Activated CD8-positive, alpha-beta T cell treated with anti-CD3 and anti-CD28 coated beads for 36 hours (primary cell): ENCODE measurements around the gene MLC1. TPM values are rescaled to one million over a fixed set of nuclear protein-coding genes. Genes with fewer than 3 reads are reported as not detected.
A peak's percentile ranks its signal among the peaks of the same experiment; 100 is the strongest.

ENCODE experiments used
- ATAC-seq: fragments of 200-7000 bp; cut with Tn5 transposase; one replicate; pipeline ENCODE4 v1.10.0; 2021; ENCODE audit warnings: mild to moderate bottlenecking, moderate library complexity
- CTCF ChIA-PET: fragments of 350-600 bp; sonication (Branson Sonifier 250); formaldehyde crosslinking; loops from one replicate; lab custom pipeline; 2021; ENCODE audit warnings: antibody characterized with exemption; lab: Charles Lee
- POLR2A ChIA-PET: fragments of 350-600 bp; sonication (Branson Sonifier 250); formaldehyde crosslinking; loops from one replicate; lab custom pipeline; 2021; ENCODE audit warnings: antibody characterized with exemption; lab: Charles Lee
- DNase-seq: peaks from one replicate; pipeline ENCODE4 v3.0.0-alpha.2; 2020
- H3K27ac Mint-ChIP-seq: one replicate; pipeline ENCODE4 v1.8.0; 2021; ENCODE audit warnings: mild to moderate bottlenecking, mixed read lengths
- H3K27me3 Mint-ChIP-seq: one replicate; pipeline ENCODE4 v1.8.0; 2021; ENCODE audit warnings: mixed read lengths
- H3K36me3 Mint-ChIP-seq: one replicate; pipeline ENCODE4 v1.8.0; 2021; ENCODE audit warnings: low read depth, mixed read lengths
- H3K4me1 Mint-ChIP-seq: one replicate; pipeline ENCODE4 v1.8.0; 2021; ENCODE audit warnings: low read depth, mixed read lengths
- H3K4me3 Mint-ChIP-seq: one replicate; pipeline ENCODE4 v1.8.0; 2021; ENCODE audit warnings: mild to moderate bottlenecking, moderate library complexity, mixed read lengths
- H3K9me3 Mint-ChIP-seq: one replicate; pipeline ENCODE4 v1.8.0; 2021; ENCODE audit warnings: mixed read lengths
- CTCF ChIP-seq: fragments of 200-600 bp; IDR thresholded peaks from one replicate; pipeline ENCODE4 v1.8.0; 2022; ENCODE audit warnings: antibody characterized with exemption, mild to moderate bottlenecking
- intact Hi-C: fragments of 100-400 bp; cut with micrococcal nuclease; formaldehyde crosslinking; loops from one replicate; pipeline ENCODE4 v1.10.0; 2022
- total RNA-seq, 2 experiments: library from RNA; stranded (reverse); gene quantifications; one replicate each; pipeline ENCODE4 v1.2.3, GENCODE V29; 2021

MLC1 gene
- total RNA-seq, 2 experiments from 2014 or later, result 1.3 to 1.5 TPM

- intact Hi-C loops, result no loop called here
- DNase-seq (no peak), ATAC-seq (no peak)
- Mint-ChIP-seq H3K4me1 (peaks cover 12% of the 10 kb centered on the region), H3K27me3 (no peaks in the 10 kb centered on the region), H3K9me3 (peaks cover 3% of the 10 kb centered on the region), H3K36me3 (no peaks in the 10 kb centered on the region), H3K4me3 (no peak overlapping the region), H3K27ac (no peak overlapping the region)
- CTCF ChIA-PET, result no interaction called here
- no peak for TF ChIP-seq CTCF
- POLR2A ChIA-PET, result no interaction called here
Observed at GRCh38 chr22:50022171-50022819, 62.9 kb downstream of the MLC1 start.

- Mint-ChIP-seq H3K9me3 (peaks cover 3% of the 10 kb centered on the region), H3K27ac (no peak overlapping the region), H3K36me3 (no peaks in the 10 kb centered on the region), H3K27me3 (no peaks in the 10 kb centered on the region), H3K4me1 (peaks cover 11% of the 10 kb centered on the region), H3K4me3 (no peak overlapping the region)
- DNase-seq (no peak), ATAC-seq (no peak)
- intact Hi-C loops, result no loop called here
- no peak for TF ChIP-seq CTCF
- CTCF ChIA-PET, result no interaction called here
- POLR2A ChIA-PET, result no interaction called here
Observed at GRCh38 chr22:50020606-50021005, 64.6 kb downstream of the MLC1 start.

- no peaks in the 10 kb centered on the region for H3K36me3 Mint-ChIP-seq
- peak; percentile 48 for DNase-seq
- CTCF ChIA-PET, result interaction anchor here (0.8 to 4.4 kb wide), 6 partner anchors 11 to 88 kb away, joined by 3 to 27 read pairs (median 8); no protein-coding TSS in a partner anchor
- peaks cover 7% of the 10 kb centered on the region for H3K4me1 Mint-ChIP-seq
- H3K27me3 Mint-ChIP-seq, result no peaks in the 10 kb centered on the region
- H3K4me3 Mint-ChIP-seq, result peak overlapping the region; percentile 68
- POLR2A ChIA-PET, result interaction anchor here (0.8 to 2.5 kb wide), 5 partner anchors 9 to 85 kb away, joined by 3 to 14 read pairs (median 3); no protein-coding TSS in a partner anchor
- no peak for TF ChIP-seq CTCF
- intact Hi-C loops, result loop anchor here (5.0 kb wide), 2 partner anchors 47 to 87 kb away; no protein-coding TSS in a partner anchor
- H3K9me3 Mint-ChIP-seq, result peaks cover 3% of the 10 kb centered on the region
- peak overlapping the region; percentile 97 for H3K27ac Mint-ChIP-seq
- ATAC-seq, result peak; percentile 25
Observed at GRCh38 chr22:50019316-50019715, 65.9 kb downstream of the MLC1 start.

- H3K4me3 Mint-ChIP-seq, result peak overlapping the region; percentile 68
- ChIA-PET POLR2A (interaction anchor here (0.7 to 2.5 kb wide), 13 partner anchors 9 to 1433 kb away, joined by 3 to 14 read pairs (median 3); no protein-coding TSS in a partner anchor), CTCF (interaction anchor here (0.5 to 4.4 kb wide), 7 partner anchors 11 to 170 kb away, joined by 3 to 27 read pairs (median 5); no protein-coding TSS in a partner anchor)
- TF ChIP-seq CTCF, result no peak
- peaks cover 3% of the 10 kb centered on the region for H3K9me3 Mint-ChIP-seq
- peak; percentile 75 for DNase-seq
- peak; percentile 60 for ATAC-seq
- no peaks in the 10 kb centered on the region for H3K36me3 Mint-ChIP-seq
- intact Hi-C loops, result loop anchor here (5.0 kb wide), 2 partner anchors 46 to 86 kb away; no protein-coding TSS in a partner anchor
- H3K27me3 Mint-ChIP-seq, result no peaks in the 10 kb centered on the region
- H3K4me1 Mint-ChIP-seq, result peaks cover 11% of the 10 kb centered on the region
- H3K27ac Mint-ChIP-seq, result peak overlapping the region; percentile 97
Observed at GRCh38 chr22:50018608-50019285, 66.5 kb downstream of the MLC1 start.
